MM.1S (cell line): ENCODE measurements around the gene ARFGEF2.

ENCODE experiments used
- CTCF ChIP-seq: fragments of 300-600 bp; sonication (generic); IDR thresholded peaks from 2 replicates; pipeline ENCODE4 v1.5.1; 2016; ENCODE audit warnings: antibody characterized with exemption, low read length, mixed read lengths
- EZH2 ChIP-seq: fragments of 300-600 bp; sonication (generic); optimal IDR thresholded peaks from 2 replicates; pipeline ENCODE3; 2017; ENCODE audit warnings: low read depth, mild to moderate bottlenecking, antibody characterized with exemption, low read length, mixed read lengths
- EZH2phosphoT487 ChIP-seq: fragments of 300-600 bp; sonication (generic); IDR thresholded peaks from 2 replicates; pipeline ENCODE4 v1.6.1; 2018; ENCODE audit warnings: antibody characterized with exemption, low read length

- TF ChIP-seq CTCF, result no peak
- TF ChIP-seq EZH2, result no peak
- no peak for TF ChIP-seq EZH2phosphoT487
These were observed 74.1 kb downstream of the ARFGEF2 start for GRCh38 chr20:48995589-48995988.
